Panc1 (cell line): ENCODE results near the gene NDUFB2. TPM values are rescaled to one million over a fixed set of nuclear protein-coding genes. Genes with fewer than 3 reads are reported as not detected.

Experiments used
- total RNA-seq: library from RNA; stranded (reverse); gene quantifications from one replicate; pipeline ENCODE4 v1.2.1, GENCODE V29; 2021; ENCODE audit not compliant: unreplicated experiment

Gene NDUFB2
- total RNA-seq, 1 experiment from 2014 or later, result 246 TPM

Other genes with a start within 250 kb of the NDUFB2 start
- 87.9 TPM for gene MKRN1, start 217.2 kb upstream of the NDUFB2 start, total RNA-seq
- gene DENND2A, start 55.9 kb upstream of the NDUFB2 start, total RNA-seq, result 1.4 TPM
- 21.6 TPM for gene ADCK2, start 23.8 kb upstream of the NDUFB2 start, total RNA-seq
- gene BRAF, start 228.2 kb downstream of the NDUFB2 start, total RNA-seq, result 26.3 TPM